CD4-positive, alpha-beta T cell treated with Interleukin-6 at 100 ng/mL for 8 hours (primary cell): ENCODE data around the gene RAD23B.

Source experiments
- DNase-seq: peaks from one replicate; pipeline ENCODE4 v3.0.0-alpha.2; 2020; ENCODE audit warnings: mixed read lengths, low spot score

Gene RAD23B

DNA sequence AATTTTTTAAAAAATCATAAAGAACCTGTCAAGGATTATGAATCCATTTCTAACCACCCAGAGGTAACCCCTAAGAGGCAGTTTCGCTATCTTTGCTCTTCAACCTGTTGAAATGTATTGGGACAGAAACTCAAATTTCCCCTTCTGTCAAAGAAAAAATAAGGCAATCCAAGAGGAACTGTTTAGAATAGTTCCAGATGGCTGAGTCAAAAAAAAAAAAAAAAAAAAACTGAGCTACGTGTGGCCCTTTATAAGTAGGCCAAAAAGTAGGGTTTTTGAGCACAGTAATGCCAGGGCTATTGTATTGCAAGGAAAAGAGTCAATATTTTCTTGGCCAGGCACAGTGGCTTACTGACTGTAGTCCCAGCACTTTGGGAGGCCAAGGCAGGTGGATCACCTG is 94.9 kb downstream of the RAD23B start:
- no peak for DNase-seq
